SU-DHL-6 (cell line): ENCODE results near the gene PPFIA2.

Source experiments
- CTCF ChIP-seq: fragments of 200-600 bp; sonication (generic); IDR thresholded peaks from one replicate; pipeline ENCODE4 v1.5.1; 2017; ENCODE audit warnings: antibody characterized with exemption, mild to moderate bottlenecking, low read length, moderate library complexity; ENCODE audit not compliant: insufficient read depth, poor library complexity, severe bottlenecking
- EZH2phosphoT487 ChIP-seq: fragments of 200-600 bp; sonication (generic), shearing (Covaris generic); conservative IDR thresholded peaks from 2 replicates; pipeline ENCODE4 v1.6.1; 2018; ENCODE audit warnings: mild to moderate bottlenecking, antibody characterized with exemption, low read length, moderate library complexity, mixed read lengths

DNA sequence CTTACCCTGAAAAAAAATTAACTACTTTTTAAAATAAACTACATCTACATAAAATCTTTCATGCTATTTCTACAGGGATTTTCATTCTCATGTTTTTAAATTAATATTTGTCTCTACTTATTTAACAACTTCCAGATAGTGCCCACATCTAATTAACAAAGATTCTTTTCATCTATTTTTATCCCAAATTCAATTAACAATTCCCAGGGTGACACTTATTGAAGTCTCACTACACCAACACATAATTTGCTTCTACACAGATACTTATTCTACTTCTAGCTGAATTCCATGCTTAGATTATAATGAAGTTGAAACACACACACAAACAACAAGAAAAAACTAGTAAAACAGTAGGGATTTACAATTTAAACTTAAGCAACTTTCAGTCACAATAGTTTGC is 344.7 kb downstream of the PPFIA2 start:
- TF ChIP-seq CTCF = no peak
- TF ChIP-seq EZH2phosphoT487 = no peak
